Thoracic aorta (tissue), 2 donors: Measurements from ENCODE around the gene TRIM37. TPM values are rescaled to one million over a fixed set of nuclear protein-coding genes. Genes with fewer than 3 reads are reported as not detected.

Source experiments
- ATAC-seq: fragments of 150-250 bp; one replicate; pipeline ENCODE4 v1.8.0; 2017; ENCODE audit warnings: low read depth; ENCODE audit not compliant: insufficient number of reproducible peaks, low FRiP score
- DNase-seq: peaks from one replicate; pipeline ENCODE4 v3.0.0-alpha.2; 2020; ENCODE audit warnings: low spot score
- H3K27ac ChIP-seq, 2 donors: fragments of 200-600 bp; sonication (generic); 1 replicate in 1 of 2; 2 replicates in 1 of 2; pipeline ENCODE4 v1.5.1; 2016; ENCODE audit warnings: mild to moderate bottlenecking in 2 of 2, moderate library complexity in 2 of 2
- H3K27me3 ChIP-seq: fragments of 200-600 bp; sonication (generic); replicated peaks from 2 replicates; pipeline ENCODE4 v1.6.0; 2016; ENCODE audit warnings: mild to moderate bottlenecking; ENCODE audit not compliant: insufficient read depth
- H3K36me3 ChIP-seq: fragments of 200-600 bp; sonication (generic); one replicate; pipeline ENCODE4 v1.5.1; 2016
- H3K4me1 ChIP-seq, 2 donors: fragments of 200-600 bp; sonication (generic); 1 replicate in 1 of 2; 2 replicates in 1 of 2; pipeline versions ENCODE4 v1.5.1 to v1.6.0; 2016; ENCODE audit warnings: low read depth in 2 of 2, mild to moderate bottlenecking in 1 of 2; ENCODE audit not compliant: control insufficient read depth in 1 of 2
- H3K4me3 ChIP-seq: fragments of 200-600 bp; sonication (generic); 2 replicates; pipeline ENCODE4 v1.5.1; 2016; ENCODE audit warnings: mild to moderate bottlenecking
- H3K9me3 ChIP-seq: fragments of 200-600 bp; sonication (generic); 2 replicates; pipeline ENCODE4 v1.5.1; 2016
- CTCF ChIP-seq: fragments of 200-600 bp; sonication (generic); IDR thresholded peaks from one replicate; pipeline ENCODE4 v1.5.1; 2019; ENCODE audit warnings: antibody characterized with exemption
- total RNA-seq, 2 donors: library from RNA; depleted of rRNA; stranded (reverse); fragments of >200 nt; gene quantifications; one replicate each; pipeline versions ENCODE4 v1.1.0 to v1.2.3, GENCODE V29; 2016

The TRIM37 gene
- total RNA-seq, 2 donors from 2014 or later, result 17.9 to 26.5 TPM

GRCh38 chr17:59084154-59084553 lies 22.5 kb downstream of the TRIM37 start:
- TF ChIP-seq CTCF, result no peak

GRCh38 chr17:59074494-59074893 lies 32.2 kb downstream of the TRIM37 start:
- DNase-seq (no peak), ATAC-seq (no peak)
- Histone ChIP-seq H3K4me3 (no peak overlapping the region), H3K27ac (no peak overlapping the region), H3K27me3 (no peaks in the 10 kb centered on the region), H3K4me1 (no peaks in the 10 kb centered on the region), H3K36me3 (peaks cover 23% of the 10 kb centered on the region), H3K9me3 (no peaks in the 10 kb centered on the region)
- no peak for TF ChIP-seq CTCF

More at GRCh38 chr17:59084154-59084553, 22.5 kb downstream of the TRIM37 start:
- Histone ChIP-seq H3K4me1 (no peaks in the 10 kb centered on the region), H3K4me3 (no peak overlapping the region), H3K36me3 (peaks cover 9% of the 10 kb centered on the region), H3K9me3 (no peaks in the 10 kb centered on the region), H3K27ac (no peak overlapping the region), H3K27me3 (no peaks in the 10 kb centered on the region)
- DNase-seq (no peak), ATAC-seq (no peak)

GRCh38 chr17:59073972-59074371 lies 32.7 kb downstream of the TRIM37 start:
- H3K27ac ChIP-seq, result no peak overlapping the region
- DNase-seq, result no peak
- no peak overlapping the region for H3K4me3 ChIP-seq
- TF ChIP-seq CTCF, result no peak
- no peak for ATAC-seq
- H3K27me3 ChIP-seq, result no peaks in the 10 kb centered on the region
- H3K36me3 ChIP-seq, result peaks cover 22% of the 10 kb centered on the region
- H3K9me3 ChIP-seq, result no peaks in the 10 kb centered on the region
- no peaks in the 10 kb centered on the region for H3K4me1 ChIP-seq

GRCh38 chr17:59069856-59070255 lies 36.8 kb downstream of the TRIM37 start:
- TF ChIP-seq CTCF, result no peak
- no peak for DNase-seq
- Histone ChIP-seq H3K4me1 (no peaks in the 10 kb centered on the region), H3K4me3 (no peak overlapping the region), H3K9me3 (no peaks in the 10 kb centered on the region), H3K27ac (no peak overlapping the region), H3K36me3 (peaks cover 17% of the 10 kb centered on the region), H3K27me3 (no peaks in the 10 kb centered on the region)
- no peak for ATAC-seq

- DNase-seq (no peak), ATAC-seq (no peak)
- TF ChIP-seq CTCF, result no peak
- Histone ChIP-seq H3K9me3 (no peaks in the 10 kb centered on the region), H3K36me3 (peaks cover 21% of the 10 kb centered on the region), H3K4me3 (no peak overlapping the region), H3K27me3 (no peaks in the 10 kb centered on the region), H3K4me1 (no peaks in the 10 kb centered on the region), H3K27ac (no peak overlapping the region)
Observed at GRCh38 chr17:59067756-59068155, 38.9 kb downstream of the TRIM37 start.
